Transverse colon (tissue), 3 donors: Measurements from ENCODE around the gene SEMA3C.

Experiments used
- CTCF ChIP-seq, 5 experiments: fragments of 200-600 bp in 3 of 5; fragments of 450-650 bp in 2 of 5; sonication (generic) in 3 of 5; IDR thresholded peaks; 1 replicate in 2 of 5; 2 replicates in 3 of 5; pipeline ENCODE4 v1.5.1; 2016 to 2017; ENCODE audit warnings: antibody characterized with exemption in 5 of 5, inconsistent platforms in 3 of 5, mild to moderate bottlenecking in 2 of 5, moderate library complexity in 1 of 5
- EP300 ChIP-seq: sonication (generic); formaldehyde crosslinking; IDR thresholded peaks from one replicate; pipeline ENCODE4 v1.6.1; 2017; ENCODE audit warnings: antibody characterized with exemption, low read depth
- POLR2A ChIP-seq: fragments of 450-650 bp; IDR thresholded peaks from one replicate; pipeline ENCODE4 v1.6.1; 2016; ENCODE audit warnings: antibody characterized with exemption, mild to moderate bottlenecking, moderate library complexity

GRCh38 chr7:80929619-80930018 lies 10.8 kb upstream of the SEMA3C start:
- no peak for TF ChIP-seq CTCF (IDR thresholded peaks at IDR 0.05)
- TF ChIP-seq EP300: no peak
- TF ChIP-seq POLR2A: no peak
